ENCODE data around the gene FXYD7. TPM values are rescaled to one million over a fixed set of nuclear protein-coding genes. Genes with fewer than 3 reads are reported as not detected.

The FXYD7 gene
- total and polyA plus RNA-seq, 12 donors, result 0.10 to 0.37 (median 0.29) TPM; not detected in 8

DNA sequence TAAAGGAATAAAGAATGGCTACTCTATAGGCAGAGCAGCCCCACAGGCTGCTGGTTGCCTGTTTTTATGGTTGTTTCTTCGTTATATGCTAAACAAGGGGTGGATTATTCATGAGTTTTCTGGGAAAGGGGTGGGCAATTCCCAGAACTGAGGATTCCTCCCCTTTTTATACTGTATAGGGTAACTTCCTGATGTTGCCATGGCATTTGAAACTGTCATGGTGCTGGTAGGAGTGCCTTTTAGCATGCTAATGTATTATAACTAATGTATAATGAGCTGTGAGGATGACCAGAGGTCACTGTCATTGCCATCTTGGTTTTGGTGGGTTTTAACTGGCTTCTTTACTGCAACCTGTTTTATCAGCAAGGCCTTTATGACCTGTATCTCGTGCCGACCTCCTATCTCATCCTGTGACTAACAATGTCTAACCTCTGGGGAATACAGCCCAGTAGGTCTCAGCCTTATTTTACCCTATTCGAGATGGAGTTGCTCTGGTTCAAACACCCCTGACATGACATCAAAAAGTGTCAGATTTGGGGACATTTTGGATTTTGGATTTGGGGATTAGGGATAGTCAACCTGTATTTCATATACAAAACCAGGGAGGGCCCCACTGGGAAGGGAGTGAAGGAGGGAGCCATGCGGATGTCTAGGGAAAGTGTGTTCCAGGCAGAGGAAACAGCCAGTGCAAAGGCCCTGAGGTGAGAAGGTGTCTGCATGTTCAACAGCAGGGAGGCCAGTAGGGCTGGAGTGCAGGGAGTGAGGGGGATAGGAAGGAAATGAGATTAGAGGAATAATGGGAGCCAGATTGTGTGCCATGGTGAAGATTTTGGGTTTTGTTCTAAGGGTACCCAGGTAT, 22.4 kb downstream of the FXYD7 start:
- TF ChIP-seq, protein P1, sequence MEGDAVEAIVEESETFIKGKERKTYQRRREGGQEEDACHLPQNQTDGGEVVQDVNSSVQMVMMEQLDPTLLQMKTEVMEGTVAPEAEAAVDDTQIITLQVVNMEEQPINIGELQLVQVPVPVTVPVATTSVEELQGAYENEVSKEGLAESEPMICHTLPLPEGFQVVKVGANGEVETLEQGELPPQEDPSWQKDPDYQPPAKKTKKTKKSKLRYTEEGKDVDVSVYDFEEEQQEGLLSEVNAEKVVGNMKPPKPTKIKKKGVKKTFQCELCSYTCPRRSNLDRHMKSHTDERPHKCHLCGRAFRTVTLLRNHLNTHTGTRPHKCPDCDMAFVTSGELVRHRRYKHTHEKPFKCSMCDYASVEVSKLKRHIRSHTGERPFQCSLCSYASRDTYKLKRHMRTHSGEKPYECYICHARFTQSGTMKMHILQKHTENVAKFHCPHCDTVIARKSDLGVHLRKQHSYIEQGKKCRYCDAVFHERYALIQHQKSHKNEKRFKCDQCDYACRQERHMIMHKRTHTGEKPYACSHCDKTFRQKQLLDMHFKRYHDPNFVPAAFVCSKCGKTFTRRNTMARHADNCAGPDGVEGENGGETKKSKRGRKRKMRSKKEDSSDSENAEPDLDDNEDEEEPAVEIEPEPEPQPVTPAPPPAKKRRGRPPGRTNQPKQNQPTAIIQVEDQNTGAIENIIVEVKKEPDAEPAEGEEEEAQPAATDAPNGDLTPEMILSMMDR (IDR thresholded peaks at IDR 0.05), result no peak
- DNase-seq (no peak), ATAC-seq (no peak)
- no peak overlapping the region for H3K27ac ChIP-seq
- WGBS, 2 donors, result 65 to 70% methylated on average over 5 of the region's 5 CpGs
- peaks cover 0 to 99% (median 46%) of the 10 kb centered on the region in 9 donors for H3K36me3 ChIP-seq
- no peak overlapping the region for H3K4me3 ChIP-seq
- intact Hi-C loops (cut with DNase I), result no loop called here
- peaks cover 0 to 12% (median 0%) of the 10 kb centered on the region in 9 donors for H3K4me1 ChIP-seq
- peaks cover 0 to 51% (median 29%) of the 10 kb centered on the region in 11 donors for H3K9me3 ChIP-seq
- H3K27me3 ChIP-seq, result no peaks in the 10 kb centered on the region

DNA sequence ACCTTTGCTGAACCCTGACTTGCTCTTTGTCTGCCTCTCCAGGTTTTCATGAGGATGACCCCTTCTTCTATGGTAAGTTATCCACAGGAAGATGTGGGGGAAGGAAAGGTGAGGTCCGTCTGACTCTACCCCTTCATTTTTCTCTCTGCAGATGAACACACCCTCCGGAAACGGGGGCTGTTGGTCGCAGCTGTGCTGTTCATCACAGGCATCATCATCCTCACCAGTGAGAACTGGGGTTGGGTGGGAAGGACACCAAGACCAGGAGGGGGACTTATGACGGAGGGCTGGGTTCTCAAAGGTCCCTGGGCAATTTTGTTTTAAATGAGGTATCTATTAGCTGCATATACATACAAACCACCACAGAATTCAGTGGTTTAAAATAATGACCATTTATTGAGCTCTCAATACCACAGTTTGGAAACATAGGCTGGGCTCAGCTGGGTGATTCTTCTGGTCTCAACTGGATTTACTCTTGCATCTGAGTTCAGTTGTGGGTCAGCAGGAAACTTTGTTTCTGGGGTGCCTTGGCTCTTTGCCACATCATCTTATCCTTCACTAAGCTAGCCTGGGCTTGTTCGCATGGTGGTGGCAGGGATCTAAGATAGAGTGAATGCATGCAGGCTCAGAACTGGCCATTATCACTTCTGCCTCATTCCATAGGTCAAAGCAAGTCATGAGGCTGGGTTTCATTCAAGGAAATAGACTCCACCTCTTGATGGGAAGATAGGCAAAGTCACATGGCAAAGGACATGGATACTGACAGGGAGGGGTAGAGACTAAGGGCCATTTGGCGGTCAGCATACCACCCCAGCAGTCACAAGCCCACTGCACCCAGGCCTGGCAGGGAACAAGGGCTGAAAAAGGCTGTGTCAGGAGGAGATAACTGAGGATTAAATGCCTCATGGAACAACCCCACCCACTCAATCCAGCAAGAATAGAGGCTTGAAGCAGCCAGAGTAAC, 23.3 kb downstream of the FXYD7 start:
- H3K4me1 ChIP-seq, result peaks cover 0 to 18% (median 0%) of the 10 kb centered on the region in 9 donors
- H3K27me3 ChIP-seq, result no peaks in the 10 kb centered on the region
- 90 to 97% methylated on average over 7 of the region's 7 CpGs for WGBS, 2 donors
- TF ChIP-seq, protein P1 (IDR thresholded peaks at IDR 0.05), result no peak
- intact Hi-C loops (cut with DNase I), result no loop called here
- no peak for ATAC-seq
- H3K9me3 ChIP-seq, result peaks cover 0 to 51% (median 29%) of the 10 kb centered on the region in 11 donors
- no peak overlapping the region for H3K4me3 ChIP-seq
- H3K36me3 ChIP-seq, result peaks cover 0 to 93% (median 46%) of the 10 kb centered on the region in 9 donors
- DNase-seq, result no peak
- peak overlapping the region in 1 of 10 donors; percentile 57 for H3K27ac ChIP-seq

DNA sequence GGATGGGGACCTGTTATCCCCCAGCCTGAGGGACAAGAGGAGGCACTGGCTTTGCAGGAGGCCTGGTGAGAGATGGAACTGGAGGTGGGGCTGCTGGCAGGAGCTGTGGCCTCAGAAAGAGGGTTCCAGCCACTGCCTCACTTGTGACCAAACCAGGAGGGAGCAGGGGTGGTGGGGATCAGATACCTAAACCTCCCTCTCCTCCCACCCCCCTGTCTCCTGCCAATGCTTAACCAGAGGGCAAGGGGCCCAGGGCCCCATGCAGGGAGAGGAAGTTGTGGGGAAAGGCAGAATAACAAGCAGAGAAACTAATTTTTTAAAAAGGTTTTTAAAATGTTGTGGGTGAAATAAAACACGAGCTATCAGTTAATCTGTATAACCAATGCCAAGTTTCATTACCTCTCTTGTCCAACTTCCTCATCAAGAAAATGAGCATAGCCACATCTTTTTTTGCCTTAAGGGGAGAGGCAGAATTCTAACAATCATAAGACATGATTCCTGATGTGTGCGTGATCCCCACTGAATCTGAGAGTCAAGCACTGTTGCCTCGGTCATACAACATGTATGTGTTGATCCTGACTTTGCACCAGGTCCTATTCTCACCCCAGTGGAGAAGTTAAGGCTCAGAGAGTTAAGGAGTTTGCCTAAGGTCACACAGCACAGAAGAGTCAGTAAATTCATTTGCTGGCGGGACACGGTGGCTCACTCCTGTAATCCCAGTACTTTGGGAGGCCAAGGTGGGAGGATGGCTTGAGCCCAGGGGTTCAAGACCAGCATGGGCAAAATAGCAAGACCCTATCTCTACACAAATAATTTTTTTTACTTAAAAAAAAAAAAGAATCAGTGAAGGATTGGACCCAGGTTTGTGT, 24.4 kb downstream of the FXYD7 start:
- H3K27me3 ChIP-seq, result no peaks in the 10 kb centered on the region
- TF ChIP-seq, protein P1 (IDR thresholded peaks at IDR 0.05), result no peak
- no peak for ATAC-seq
- no peak overlapping the region for H3K4me3 ChIP-seq
- intact Hi-C loops (cut with DNase I), result no loop called here
- WGBS, 2 donors, result 87% methylated on average over 5 of the region's 5 CpGs
- peaks cover 0 to 82% (median 38%) of the 10 kb centered on the region in 9 donors for H3K36me3 ChIP-seq
- H3K9me3 ChIP-seq, result peaks cover 0 to 45% (median 23%) of the 10 kb centered on the region in 11 donors
- H3K27ac ChIP-seq, result peak overlapping the region in 2 of 10 donors; percentile 25 to 57
- no peak for DNase-seq
- H3K4me1 ChIP-seq, result peaks cover 0 to 29% (median 3%) of the 10 kb centered on the region in 9 donors
